CD14-positive monocyte (primary cell): ENCODE data around the gene TEX19. TPM values are rescaled to one million over a fixed set of nuclear protein-coding genes. Genes with fewer than 3 reads are reported as not detected.
A peak's percentile ranks its signal among the peaks of the same experiment; 100 is the strongest.

Experiments
- DNase-seq, 3 donors: peaks; one replicate each; pipeline ENCODE4 v3.0.0-alpha.2; 2011 to 2022
- H2AFZ ChIP-seq: 2 replicates; pipeline ENCODE4 v1.6.0; 2012; ENCODE audit warnings: mild to moderate bottlenecking, low read depth, low read length, inconsistent platforms; ENCODE audit not compliant: insufficient read depth, poor library complexity, severe bottlenecking
- H3K27ac ChIP-seq, 2 donors: 1 replicate in 1 of 2; 2 replicates in 1 of 2; pipeline ENCODE4 v1.5.1; 2012 to 2013; ENCODE audit warnings: low read length in 2 of 2, control low read depth in 1 of 2, inconsistent platforms in 1 of 2, low read depth in 1 of 2, mild to moderate bottlenecking in 1 of 2
- H3K27me3 ChIP-seq, 2 donors: one replicate each; pipeline versions ENCODE4 v1.6.0 to v1.6.1; 2011 to 2013; ENCODE audit warnings: low read length in 2 of 2; ENCODE audit not compliant: control insufficient read depth in 2 of 2, insufficient read depth in 2 of 2
- H3K36me3 ChIP-seq, 2 donors: replicated peaks in 1 of 2; 1 replicate in 1 of 2; 2 replicates in 1 of 2; pipeline versions ENCODE4 v1.5.1 to v1.6.1; 2012 to 2013; ENCODE audit warnings: low read length in 2 of 2, control low read depth in 1 of 2, inconsistent platforms in 1 of 2, mild to moderate bottlenecking in 1 of 2; ENCODE audit not compliant: insufficient read depth in 2 of 2, control insufficient read depth in 1 of 2
- H3K4me1 ChIP-seq, 2 donors: 1 replicate in 1 of 2; 2 replicates in 1 of 2; pipeline versions ENCODE4 v1.5.1 to v1.6.1; 2012 to 2013; ENCODE audit warnings: low read length in 2 of 2, control low read depth in 1 of 2, inconsistent platforms in 1 of 2, mild to moderate bottlenecking in 1 of 2, moderate library complexity in 1 of 2; ENCODE audit not compliant: insufficient read depth in 2 of 2, control insufficient read depth in 1 of 2
- H3K4me2 ChIP-seq: replicated peaks from 2 replicates; pipeline ENCODE3; 2012; ENCODE audit warnings: low read length, moderate library complexity, mild to moderate bottlenecking; ENCODE audit not compliant: poor library complexity, severe bottlenecking; ENCODE audit errors: extremely low read depth
- H3K4me3 ChIP-seq, 3 experiments: fragments of 200-600 bp in 1 of 3; sonication (generic) in 1 of 3; replicated peaks in 1 of 3; 1 replicate in 2 of 3; 2 replicates in 1 of 3; pipeline ENCODE4 v1.5.1; 2011 to 2013; ENCODE audit warnings: low read length in 3 of 3, mild to moderate bottlenecking in 3 of 3, control low read depth in 2 of 3, low read depth in 2 of 3, inconsistent platforms in 1 of 3, moderate library complexity in 1 of 3
- H3K79me2 ChIP-seq: 2 replicates; pipeline ENCODE4 v1.6.0; 2012; ENCODE audit warnings: mild to moderate bottlenecking, control low read depth, inconsistent platforms, low read length, moderate library complexity; ENCODE audit not compliant: insufficient read depth
- H3K9ac ChIP-seq: 2 replicates; pipeline ENCODE4 v1.6.0; 2017; ENCODE audit warnings: low read length, mild to moderate bottlenecking; ENCODE audit not compliant: insufficient read depth, poor library complexity, severe bottlenecking
- H3K9me3 ChIP-seq, 2 donors: replicated peaks in 1 of 2; 1 replicate in 1 of 2; 2 replicates in 1 of 2; pipeline versions ENCODE4 v1.5.1 to v1.6.1; 2012 to 2013; ENCODE audit warnings: low read length in 2 of 2, control low read depth in 1 of 2; ENCODE audit not compliant: control insufficient read depth in 1 of 2, insufficient read depth in 1 of 2
- H4K20me1 ChIP-seq: 2 replicates; pipeline ENCODE4 v1.6.0; 2012; ENCODE audit warnings: mild to moderate bottlenecking, low read length, control low read depth, moderate library complexity; ENCODE audit not compliant: insufficient read depth
- H3K27ac Mint-ChIP-seq, 7 donors: one replicate each; pipeline ENCODE4 v1.8.0; 2020; ENCODE audit warnings: mild to moderate bottlenecking in 7 of 7, mixed read lengths in 7 of 7, moderate library complexity in 6 of 7, inconsistent platforms in 2 of 7
- H3K27me3 Mint-ChIP-seq, 3 donors: one replicate each; pipeline ENCODE4 v1.8.0; 2021 to 2022; ENCODE audit warnings: low read depth in 3 of 3, mild to moderate bottlenecking in 3 of 3, mixed read lengths in 3 of 3, moderate library complexity in 3 of 3, inconsistent platforms in 1 of 3
- H3K36me3 Mint-ChIP-seq, 2 donors: one replicate each; pipeline ENCODE4 v1.8.0; 2020; ENCODE audit warnings: mixed read lengths in 2 of 2, inconsistent platforms in 1 of 2, mild to moderate bottlenecking in 1 of 2
- H3K4me1 Mint-ChIP-seq: one replicate; pipeline ENCODE4 v1.8.0; 2020; ENCODE audit warnings: mild to moderate bottlenecking, mixed read lengths
- H3K4me3 Mint-ChIP-seq, 2 donors: one replicate each; pipeline ENCODE4 v1.8.0; 2020; ENCODE audit warnings: mild to moderate bottlenecking in 2 of 2, mixed read lengths in 2 of 2, moderate library complexity in 1 of 2
- H3K9me3 Mint-ChIP-seq, 7 donors: one replicate each; pipeline ENCODE4 v1.8.0; 2020 to 2022; ENCODE audit warnings: mixed read lengths in 7 of 7, mild to moderate bottlenecking in 6 of 7, moderate library complexity in 6 of 7, inconsistent platforms in 2 of 7
- CTCF ChIP-seq: fragments of 200-600 bp; IDR thresholded peaks from one replicate; pipeline ENCODE4 v1.8.0; 2022; ENCODE audit warnings: antibody characterized with exemption, mild to moderate bottlenecking
- WGBS: methylation state at CpG from one replicate; pipeline ENCODE4 v1.1.5; 2013; ENCODE audit warnings: missing lambda C conversion rate; ENCODE audit not compliant: insufficient coverage; 5-methylcytosine and 5-hydroxymethylcytosine counted together
- intact Hi-C, 2 donors: fragments of 100-400 bp; cut with micrococcal nuclease; formaldehyde crosslinking; loops; one replicate each; pipeline versions ENCODE4 v1.15.0 to v1.15.1; 2023
- polyA plus RNA-seq, 3 donors: library from polyadenylated mRNA; depleted of rRNA in 1 of 3; unstranded in 2 of 3; stranded (reverse) in 1 of 3; fragments of 300-500 nt in 2 of 3; fragments of >200 nt in 1 of 3; fragmentation: Illumina TruSeq in 2 of 3; gene quantifications; 1 replicate in 2 of 3; 2 replicates in 1 of 3; pipeline ENCODE4 v1.2.3, GENCODE V29; 2012 to 2021

Gene TEX19
- polyA plus RNA-seq, 3 donors, result not detected

GRCh38 chr17:82314012-82314726, 44.9 kb upstream of the TEX19 start:
- DNase-seq, result no peak
- Mint-ChIP-seq H3K9me3 (peaks cover 0 to 5% (median 0%) of the 10 kb centered on the region in 7 donors), H3K36me3 (no peaks in the 10 kb centered on the region), H3K4me1 (peaks cover 23% of the 10 kb centered on the region), H3K27ac (no peak overlapping the region), H3K27me3 (peaks cover 22 to 36% (median 31%) of the 10 kb centered on the region in 3 donors), H3K4me3 (peak overlapping the region; percentile 24 to 88)
- peaks cover 16% of the 10 kb centered on the region for H4K20me1 ChIP-seq
- no peak for TF ChIP-seq CTCF
- intact Hi-C loops, result no loop called here
- peaks cover 23 to 28% of the 10 kb centered on the region in 2 donors for H3K4me1 ChIP-seq
- H3K79me2 ChIP-seq, result no peaks in the 10 kb centered on the region
- H3K27me3 ChIP-seq, result peaks cover 0 to 20% of the 10 kb centered on the region in 2 donors
- H3K4me3 ChIP-seq, result peak overlapping the region in 1 of 3 experiments; percentile 54
- peak overlapping the region; percentile 37 for H2AFZ ChIP-seq
- H3K4me2 ChIP-seq, result peak overlapping the region; percentile 62
- H3K27ac ChIP-seq, result no peak overlapping the region
- peaks cover 0 to 7% of the 10 kb centered on the region in 2 donors for H3K9me3 ChIP-seq
- H3K9ac ChIP-seq, result peak overlapping the region; percentile 29
- WGBS, result 58% methylated on average over 27 of the region's 27 CpGs
- no peaks in the 10 kb centered on the region for H3K36me3 ChIP-seq

GRCh38 chr17:82314727-82315605, 44.1 kb upstream of the TEX19 start:
- Mint-ChIP-seq H3K9me3 (peaks cover 0 to 5% (median under 1%) of the 10 kb centered on the region in 7 donors), H3K4me1 (peaks cover 23% of the 10 kb centered on the region), H3K36me3 (no peaks in the 10 kb centered on the region), H3K4me3 (peak overlapping the region; percentile 34 to 88), H3K27me3 (peaks cover 21 to 37% (median 31%) of the 10 kb centered on the region in 3 donors), H3K27ac (no peak overlapping the region)
- H3K4me1 ChIP-seq, result peaks cover 23 to 28% of the 10 kb centered on the region in 2 donors
- WGBS, result 35% methylated on average over 26 of the region's 32 CpGs
- peaks cover 0 to 15% of the 10 kb centered on the region in 2 donors for H3K9me3 ChIP-seq
- TF ChIP-seq CTCF, result no peak
- peak overlapping the region; percentile 62 for H3K4me2 ChIP-seq
- peak overlapping the region; percentile 37 for H2AFZ ChIP-seq
- intact Hi-C loops, result no loop called here
- H3K9ac ChIP-seq, result peak overlapping the region; percentile 29
- no peak overlapping the region for H3K27ac ChIP-seq
- H3K4me3 ChIP-seq, result peak overlapping the region in 1 of 3 experiments; percentile 56
- H3K27me3 ChIP-seq, result peaks cover 0 to 20% of the 10 kb centered on the region in 2 donors
- DNase-seq, result peak; percentile 30 to 48 (median 45)
- no peaks in the 10 kb centered on the region for H3K79me2 ChIP-seq
- peaks cover 24% of the 10 kb centered on the region for H4K20me1 ChIP-seq
- H3K36me3 ChIP-seq, result no peaks in the 10 kb centered on the region
